Hepatocyte (in vitro differentiated cells): ENCODE data around the gene R3HDM4. TPM values are rescaled to one million over a fixed set of nuclear protein-coding genes. Genes with fewer than 3 reads are reported as not detected.

Experiments used
- DNase-seq: peaks from one replicate; pipeline ENCODE4 v3.0.0-alpha.2; 2016; ENCODE audit warnings: low spot score
- H2AFZ ChIP-seq: fragments of 200-600 bp; sonication (generic); 2 replicates; pipeline ENCODE4 v1.6.0; 2016; ENCODE audit warnings: antibody characterized with exemption, mild to moderate bottlenecking
- H3K27ac ChIP-seq: fragments of 200-600 bp; sonication (generic); 2 replicates; pipeline ENCODE4 v1.5.1; 2016; ENCODE audit warnings: mild to moderate bottlenecking
- H3K27me3 ChIP-seq: fragments of 200-600 bp; sonication (generic); 2 replicates; pipeline ENCODE4 v1.6.1; 2016
- H3K36me3 ChIP-seq: fragments of 200-600 bp; sonication (generic); replicated peaks from 2 replicates; pipeline ENCODE4 v1.5.1; 2016; ENCODE audit warnings: low read depth; ENCODE audit not compliant: insufficient read depth
- H3K4me1 ChIP-seq: fragments of 200-600 bp; sonication (generic); 2 replicates; pipeline ENCODE4 v1.5.1; 2016; ENCODE audit warnings: mild to moderate bottlenecking, moderate library complexity; ENCODE audit not compliant: insufficient read depth
- H3K4me2 ChIP-seq: fragments of 200-600 bp; sonication (generic); 2 replicates; pipeline ENCODE4 v1.6.0; 2016
- H3K4me3 ChIP-seq: fragments of 200-600 bp; sonication (generic); 2 replicates; pipeline ENCODE4 v1.5.1; 2016; ENCODE audit warnings: mild to moderate bottlenecking
- H3K79me2 ChIP-seq: fragments of 200-600 bp; sonication (generic); 2 replicates; pipeline ENCODE4 v1.6.0; 2017; ENCODE audit warnings: mild to moderate bottlenecking
- H3K9me2 ChIP-seq: fragments of 200-600 bp; sonication (generic); replicated peaks from 2 replicates; pipeline ENCODE4 v1.6.0; 2017; ENCODE audit warnings: mild to moderate bottlenecking; ENCODE audit not compliant: insufficient read depth
- H3K9me3 ChIP-seq: fragments of 200-600 bp; sonication (generic); 2 replicates; pipeline ENCODE4 v1.5.1; 2016; ENCODE audit warnings: low read depth, mild to moderate bottlenecking
- H4K20me1 ChIP-seq: fragments of 200-600 bp; sonication (generic); 2 replicates; pipeline ENCODE4 v1.6.0; 2016; ENCODE audit warnings: mild to moderate bottlenecking; ENCODE audit not compliant: insufficient read depth, poor library complexity, severe bottlenecking
- EZH2 ChIP-seq: fragments of 200-600 bp; sonication (generic); IDR thresholded peaks from 2 replicates; pipeline ENCODE4 v1.6.1; 2016; ENCODE audit warnings: antibody characterized with exemption, mild to moderate bottlenecking, borderline replicate concordance
- EZH2phosphoT487 ChIP-seq: fragments of 200-600 bp; sonication (generic); IDR thresholded peaks from one replicate; pipeline ENCODE4 v1.6.1; 2018; ENCODE audit warnings: antibody characterized with exemption, mild to moderate bottlenecking, low read depth, moderate library complexity; ENCODE audit not compliant: unreplicated experiment, severe bottlenecking
- WGBS: methylation state at CpG from one replicate; pipeline ENCODE4 v1.1.6; 2016; ENCODE audit warnings: low lambda C conversion rate; ENCODE audit errors: missing lambda C conversion rate; 5-methylcytosine and 5-hydroxymethylcytosine counted together
- polyA plus RNA-seq: library from polyadenylated mRNA; unstranded; fragments of >200 nt; fragmentation: Nextera tagmentation; extraction: Ambion mirVana; gene quantifications from 2 replicates; pipeline ENCODE4 v1.2.1, GENCODE V29; 2016
- total RNA-seq: library from RNA; depleted of rRNA; stranded (reverse); fragments of >200 nt; gene quantifications from 2 replicates; pipeline ENCODE4 v1.2.3, GENCODE V29; 2014
- TF ChIP-seq, protein P1 (sequence below): fragments of 200-600 bp; sonication (generic); IDR thresholded peaks from 2 replicates; pipeline ENCODE4 v1.5.1; 2016; ENCODE audit warnings: antibody characterized with exemption, mild to moderate bottlenecking; ENCODE audit not compliant: poor library complexity

R3HDM4 gene
- total and polyA plus RNA-seq, 2 experiments from 2014 or later, result 44.1 to 86.6 TPM

DNA sequence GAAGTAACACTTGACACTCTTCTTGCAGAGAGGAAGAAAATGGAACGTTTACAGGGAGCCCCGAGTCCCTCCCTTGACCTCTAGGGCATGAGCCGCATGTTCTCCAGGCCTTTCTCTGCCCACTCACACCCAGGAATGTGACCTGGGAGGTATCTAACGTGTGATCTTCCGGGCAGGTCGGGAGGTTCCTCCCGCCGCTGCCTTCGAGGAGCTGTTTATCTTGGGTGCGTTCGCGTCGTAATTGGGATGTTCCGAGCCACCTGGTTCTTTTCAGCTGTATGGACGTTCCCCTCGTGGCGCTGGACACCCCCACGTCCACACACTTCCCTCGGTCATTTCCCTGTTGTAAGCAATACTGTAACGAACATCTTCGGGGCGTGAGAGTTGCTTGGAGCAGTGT is 26.4 kb upstream of the R3HDM4 start:
- Histone ChIP-seq H3K4me3 (no peak overlapping the region), H3K4me2 (no peak overlapping the region), H3K27ac (peak overlapping the region; percentile 57), H3K79me2 (peaks cover 99% of the 10 kb centered on the region), H3K36me3 (no peaks in the 10 kb centered on the region), H4K20me1 (peaks cover 92% of the 10 kb centered on the region), H3K4me1 (peaks cover 39% of the 10 kb centered on the region), H2AFZ (no peak overlapping the region), H3K27me3 (no peaks in the 10 kb centered on the region), H3K9me2 (no peaks in the 10 kb centered on the region), H3K9me3 (no peaks in the 10 kb centered on the region)
- no peak for DNase-seq
- 73% methylated on average over 21 of the region's 22 CpGs for WGBS
- no peak for TF ChIP-seq EZH2

DNA sequence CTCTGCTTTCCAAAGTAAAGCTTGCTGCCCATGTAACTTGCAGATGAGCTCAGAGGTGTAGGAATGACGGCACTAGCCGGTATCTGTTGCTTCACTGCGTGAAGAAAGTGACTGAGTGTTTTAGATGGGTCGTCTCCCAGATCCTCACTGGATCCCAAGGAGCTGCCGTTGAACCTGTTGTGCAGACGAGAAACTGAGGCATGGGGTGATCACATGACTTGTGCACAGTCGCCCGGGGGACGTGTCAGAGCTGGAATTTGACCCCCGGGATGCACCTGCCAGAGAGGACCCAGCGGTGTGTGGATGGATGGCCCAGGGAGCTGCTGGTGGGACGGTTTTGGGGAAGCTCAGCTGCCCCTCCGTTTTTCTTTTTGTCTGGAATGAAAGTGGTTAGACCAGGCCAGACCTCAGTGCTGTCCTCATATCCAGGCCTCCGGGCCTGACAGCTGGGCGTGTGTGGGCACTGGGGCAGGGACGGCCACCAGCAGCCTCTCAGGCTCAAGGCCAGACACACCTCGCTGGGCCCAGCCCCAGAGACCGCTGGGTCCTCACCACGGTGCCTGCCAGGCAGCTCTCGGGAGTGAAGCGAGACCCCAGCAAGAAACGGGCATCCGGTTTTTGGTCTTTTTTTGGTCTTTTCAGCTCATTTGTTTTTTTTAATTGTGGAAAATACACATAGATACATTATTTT is 25.4 kb upstream of the R3HDM4 start:
- DNase-seq, result no peak

DNA sequence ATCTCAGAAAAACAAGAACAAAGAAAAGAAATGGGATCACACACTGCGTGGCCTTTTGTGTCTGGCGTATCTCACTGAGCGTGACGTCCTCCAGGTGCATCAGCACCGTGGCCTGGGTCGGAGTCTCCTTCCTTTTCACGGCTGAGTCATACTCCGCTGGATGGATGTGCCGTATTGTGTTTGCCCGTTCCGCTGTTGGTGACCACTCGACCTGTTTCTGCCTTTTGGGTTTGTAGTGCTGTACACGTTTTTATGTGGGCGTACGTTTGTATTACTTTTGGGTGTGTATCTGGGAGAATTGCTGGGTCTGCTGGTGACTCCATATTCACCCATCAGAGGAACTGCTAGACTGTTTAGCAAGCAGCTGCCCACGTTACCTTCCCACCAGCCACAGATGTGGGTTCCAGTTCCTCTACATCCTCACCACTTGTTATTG is 24.3 kb upstream of the R3HDM4 start:
- Histone ChIP-seq H3K4me1 (peaks cover 54% of the 10 kb centered on the region), H3K27ac (no peak overlapping the region), H3K36me3 (no peaks in the 10 kb centered on the region), H3K79me2 (peaks cover 99% of the 10 kb centered on the region), H3K9me3 (no peaks in the 10 kb centered on the region), H2AFZ (no peak overlapping the region), H3K9me2 (no peaks in the 10 kb centered on the region), H4K20me1 (peaks cover 95% of the 10 kb centered on the region), H3K27me3 (no peaks in the 10 kb centered on the region), H3K4me2 (no peak overlapping the region), H3K4me3 (no peak overlapping the region)
- no peak for TF ChIP-seq EZH2
- TF ChIP-seq EZH2phosphoT487, result no peak
- TF ChIP-seq, protein P1, sequence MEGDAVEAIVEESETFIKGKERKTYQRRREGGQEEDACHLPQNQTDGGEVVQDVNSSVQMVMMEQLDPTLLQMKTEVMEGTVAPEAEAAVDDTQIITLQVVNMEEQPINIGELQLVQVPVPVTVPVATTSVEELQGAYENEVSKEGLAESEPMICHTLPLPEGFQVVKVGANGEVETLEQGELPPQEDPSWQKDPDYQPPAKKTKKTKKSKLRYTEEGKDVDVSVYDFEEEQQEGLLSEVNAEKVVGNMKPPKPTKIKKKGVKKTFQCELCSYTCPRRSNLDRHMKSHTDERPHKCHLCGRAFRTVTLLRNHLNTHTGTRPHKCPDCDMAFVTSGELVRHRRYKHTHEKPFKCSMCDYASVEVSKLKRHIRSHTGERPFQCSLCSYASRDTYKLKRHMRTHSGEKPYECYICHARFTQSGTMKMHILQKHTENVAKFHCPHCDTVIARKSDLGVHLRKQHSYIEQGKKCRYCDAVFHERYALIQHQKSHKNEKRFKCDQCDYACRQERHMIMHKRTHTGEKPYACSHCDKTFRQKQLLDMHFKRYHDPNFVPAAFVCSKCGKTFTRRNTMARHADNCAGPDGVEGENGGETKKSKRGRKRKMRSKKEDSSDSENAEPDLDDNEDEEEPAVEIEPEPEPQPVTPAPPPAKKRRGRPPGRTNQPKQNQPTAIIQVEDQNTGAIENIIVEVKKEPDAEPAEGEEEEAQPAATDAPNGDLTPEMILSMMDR, result no peak
- DNase-seq, result no peak
- WGBS, result 95% methylated on average over 16 of the region's 16 CpGs

More for the DNA sequence above, 25.4 kb upstream of the R3HDM4 start:
- peaks cover 43% of the 10 kb centered on the region for H3K4me1 ChIP-seq
- no peaks in the 10 kb centered on the region for H3K9me3 ChIP-seq
- TF ChIP-seq, protein P1, result no peak
- TF ChIP-seq EZH2 (no peak), EZH2phosphoT487 (no peak)
- H3K4me3 ChIP-seq, result no peak overlapping the region
- H3K79me2 ChIP-seq, result peaks cover 99% of the 10 kb centered on the region
- H3K4me2 ChIP-seq, result no peak overlapping the region
- H3K27ac ChIP-seq, result peak overlapping the region; percentile 46
- H3K36me3 ChIP-seq, result no peaks in the 10 kb centered on the region
- peaks cover 94% of the 10 kb centered on the region for H4K20me1 ChIP-seq
- H3K9me2 ChIP-seq, result no peaks in the 10 kb centered on the region
- H2AFZ ChIP-seq, result no peak overlapping the region
- WGBS, result 81% methylated on average over 23 of the region's 23 CpGs
- no peaks in the 10 kb centered on the region for H3K27me3 ChIP-seq

DNA sequence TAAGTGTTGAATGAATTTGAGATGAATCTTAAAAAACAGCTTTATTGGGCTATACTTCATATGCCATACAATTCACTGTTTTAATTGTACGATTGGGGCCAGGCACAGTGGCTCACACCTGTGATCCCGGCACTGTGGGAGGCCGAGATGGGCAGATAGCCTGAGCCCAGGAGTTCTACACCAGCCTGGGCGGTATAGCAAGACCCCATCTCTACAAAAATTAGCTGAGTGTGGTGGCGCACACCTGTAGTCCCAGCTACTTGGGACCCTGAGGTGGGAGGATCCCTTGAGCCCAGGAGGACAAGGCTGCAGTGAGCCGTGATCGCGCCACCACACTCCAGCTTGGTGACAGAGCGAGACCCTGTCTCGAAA is 23.1 kb upstream of the R3HDM4 start:
- Histone ChIP-seq H3K27me3 (no peaks in the 10 kb centered on the region), H3K79me2 (peaks cover 99% of the 10 kb centered on the region)

More for the DNA sequence above, 23.1 kb upstream of the R3HDM4 start:
- H4K20me1 ChIP-seq, result peaks cover 92% of the 10 kb centered on the region
- no peak overlapping the region for H3K27ac ChIP-seq
- no peak overlapping the region for H2AFZ ChIP-seq
- no peak overlapping the region for H3K4me3 ChIP-seq
- H3K36me3 ChIP-seq, result no peaks in the 10 kb centered on the region
- TF ChIP-seq EZH2 (no peak), EZH2phosphoT487 (no peak)
- TF ChIP-seq, protein P1, result no peak
- no peaks in the 10 kb centered on the region for H3K9me2 ChIP-seq
- H3K4me1 ChIP-seq, result peaks cover 60% of the 10 kb centered on the region
- no peaks in the 10 kb centered on the region for H3K9me3 ChIP-seq
- DNase-seq, result no peak
- no peak overlapping the region for H3K4me2 ChIP-seq
- 99% methylated on average over 10 of the region's 10 CpGs for WGBS
